ENCODE data around the gene DOCK1.

DNA sequence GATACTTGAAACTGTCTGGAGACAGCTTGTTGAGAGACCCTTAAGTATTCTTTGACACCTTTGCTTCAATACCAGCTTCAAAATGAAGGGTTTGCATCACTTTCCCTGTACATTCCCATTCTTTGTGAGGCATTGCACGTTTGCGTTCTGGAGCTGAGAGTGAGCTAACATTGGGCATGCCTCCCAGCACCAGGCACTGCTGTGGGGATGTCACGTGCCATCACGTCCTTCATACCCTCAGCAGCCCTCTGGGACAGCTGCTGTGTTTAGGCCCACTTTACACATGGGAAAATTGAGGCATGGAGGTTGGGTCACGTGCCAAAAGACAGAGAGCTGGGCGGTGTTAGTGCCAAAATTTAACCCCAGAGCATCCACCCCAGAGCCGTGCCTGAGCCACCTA, 357.4 kb downstream of the DOCK1 start:
- TF ChIP-seq, protein P1, sequence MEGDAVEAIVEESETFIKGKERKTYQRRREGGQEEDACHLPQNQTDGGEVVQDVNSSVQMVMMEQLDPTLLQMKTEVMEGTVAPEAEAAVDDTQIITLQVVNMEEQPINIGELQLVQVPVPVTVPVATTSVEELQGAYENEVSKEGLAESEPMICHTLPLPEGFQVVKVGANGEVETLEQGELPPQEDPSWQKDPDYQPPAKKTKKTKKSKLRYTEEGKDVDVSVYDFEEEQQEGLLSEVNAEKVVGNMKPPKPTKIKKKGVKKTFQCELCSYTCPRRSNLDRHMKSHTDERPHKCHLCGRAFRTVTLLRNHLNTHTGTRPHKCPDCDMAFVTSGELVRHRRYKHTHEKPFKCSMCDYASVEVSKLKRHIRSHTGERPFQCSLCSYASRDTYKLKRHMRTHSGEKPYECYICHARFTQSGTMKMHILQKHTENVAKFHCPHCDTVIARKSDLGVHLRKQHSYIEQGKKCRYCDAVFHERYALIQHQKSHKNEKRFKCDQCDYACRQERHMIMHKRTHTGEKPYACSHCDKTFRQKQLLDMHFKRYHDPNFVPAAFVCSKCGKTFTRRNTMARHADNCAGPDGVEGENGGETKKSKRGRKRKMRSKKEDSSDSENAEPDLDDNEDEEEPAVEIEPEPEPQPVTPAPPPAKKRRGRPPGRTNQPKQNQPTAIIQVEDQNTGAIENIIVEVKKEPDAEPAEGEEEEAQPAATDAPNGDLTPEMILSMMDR (IDR thresholded peaks at IDR 0.05), result no peak
- no peak for TF ChIP-seq POLR2A (IDR thresholded peaks at IDR 0.05)
